SK-N-SH (cell line): ENCODE measurements around the gene HNRNPC. TPM values are rescaled to one million over a fixed set of nuclear protein-coding genes. Genes with fewer than 3 reads are reported as not detected.

Experiments
- CTCF ChIA-PET: fragments of 300-600, 350-600 bp; formaldehyde crosslinking; extraction: SDS; loops from one replicate; lab custom pipeline; 2021; lab: Yijun Ruan, JAX
- POLR2A ChIA-PET: fragments of 350-600 bp; sonication (Branson Sonifier 250); formaldehyde crosslinking; extraction: SDS; loops from one replicate; lab custom pipeline; 2020; ENCODE audit warnings: antibody characterized with exemption, inconsistent platforms; lab: Yijun Ruan, JAX
- DNase-seq: peaks from one replicate; pipeline ENCODE4 v3.0.0; 2012
- H2AFZ ChIP-seq: fragments of 200-600 bp; sonication (generic); 2 replicates; pipeline ENCODE4 v1.8.1; 2016; ENCODE audit warnings: antibody characterized with exemption, mild to moderate bottlenecking, low read depth
- H3F3A ChIP-seq: fragments of 200-600 bp; sonication (generic); replicated peaks from 2 replicates; pipeline ENCODE3; 2016; ENCODE audit warnings: antibody characterized with exemption, mild to moderate bottlenecking; ENCODE audit not compliant: insufficient read depth
- H3K27ac ChIP-seq, 2 experiments: fragments of 200-500 bp in 1 of 2; fragments of 200-600 bp in 1 of 2; sonication (Bioruptor generic) in 1 of 2; sonication (generic), shearing (Covaris generic) in 1 of 2; 2 replicates each; pipeline versions ENCODE4 v1.5.1 to v1.6.1; 2014 to 2016; ENCODE audit warnings: low read depth in 2 of 2, inconsistent platforms in 1 of 2, low read length in 1 of 2, mild to moderate bottlenecking in 1 of 2, mixed read lengths in 1 of 2
- H3K27me3 ChIP-seq: fragments of 200-600 bp; sonication (generic), shearing (Covaris generic); 2 replicates; pipeline ENCODE4 v1.6.1; 2016; ENCODE audit warnings: mixed run types; ENCODE audit not compliant: insufficient read depth
- H3K36me3 ChIP-seq, 2 experiments: fragments of 200-500 bp in 1 of 2; fragments of 200-600 bp in 1 of 2; sonication (Bioruptor generic) in 1 of 2; sonication (generic) in 1 of 2; replicated peaks in 1 of 2; 2 replicates each; pipeline versions ENCODE3 to v1.5.1; 2014 to 2016; ENCODE audit warnings: low read length in 1 of 2, mild to moderate bottlenecking in 1 of 2; ENCODE audit not compliant: insufficient read depth in 2 of 2, control insufficient read depth in 1 of 2
- H3K4me1 ChIP-seq, 2 experiments: fragments of 200-500 bp in 1 of 2; fragments of 200-600 bp in 1 of 2; sonication (Bioruptor generic) in 1 of 2; sonication (generic), shearing (Covaris generic) in 1 of 2; 2 replicates each; pipeline versions ENCODE4 v1.5.1 to v1.6.1; 2014 to 2016; ENCODE audit warnings: low read depth in 1 of 2, low read length in 1 of 2, mixed run types in 1 of 2; ENCODE audit not compliant: insufficient read depth in 2 of 2, control insufficient read depth in 1 of 2
- H3K4me2 ChIP-seq: fragments of 200-600 bp; sonication (generic), shearing (Covaris generic); 2 replicates; pipeline ENCODE4 v1.6.1; 2017; ENCODE audit warnings: mixed run types
- H3K4me3 ChIP-seq, 2 experiments: fragments of 200-500 bp in 1 of 2; fragments of 200-600 bp in 1 of 2; sonication (Bioruptor generic) in 1 of 2; sonication (generic), shearing (Covaris generic) in 1 of 2; 2 replicates each; pipeline versions ENCODE4 v1.5.1 to v1.8.1; 2014 to 2016; ENCODE audit warnings: low read depth in 2 of 2, inconsistent platforms in 1 of 2, low read length in 1 of 2, mild to moderate bottlenecking in 1 of 2, mixed read lengths in 1 of 2, moderate library complexity in 1 of 2
- H3K79me2 ChIP-seq: fragments of 200-600 bp; sonication (generic); 2 replicates; pipeline ENCODE4 v1.8.1; 2017; ENCODE audit warnings: mild to moderate bottlenecking; ENCODE audit not compliant: insufficient read depth
- H3K9ac ChIP-seq: fragments of 200-600 bp; sonication (generic); 2 replicates; pipeline ENCODE4 v1.6.1; 2017; ENCODE audit warnings: mixed run types
- H3K9me2 ChIP-seq: fragments of 200-600 bp; sonication (generic); 2 replicates; pipeline ENCODE4 v1.6.1; 2017; ENCODE audit warnings: mixed run types
- H3K9me3 ChIP-seq: fragments of 200-600 bp; sonication (generic); 2 replicates; pipeline ENCODE4 v1.6.1; 2017; ENCODE audit warnings: mixed run types, mild to moderate bottlenecking, moderate library complexity
- H4K20me1 ChIP-seq: fragments of 200-600 bp; sonication (generic); 2 replicates; pipeline ENCODE4 v1.6.1; 2017; ENCODE audit warnings: mild to moderate bottlenecking, mixed run types; ENCODE audit not compliant: insufficient read depth
- CHD2 ChIP-seq: fragments of 150-350 bp; IDR thresholded peaks from 2 replicates; pipeline ENCODE4 v1.6.1; 2018; ENCODE audit warnings: low read length; ENCODE audit not compliant: partially characterized antibody
- EZH2phosphoT487 ChIP-seq: fragments of 200-600 bp; sonication (generic); IDR thresholded peaks from 2 replicates; pipeline ENCODE4 v1.6.1; 2017; ENCODE audit warnings: low read depth, mixed run types, mild to moderate bottlenecking, antibody characterized with exemption, moderate library complexity, borderline replicate concordance
- FOXJ3 ChIP-seq: sonication (generic); formaldehyde crosslinking; IDR thresholded peaks from 2 replicates; pipeline ENCODE4 v1.5.1; 2020; ENCODE audit warnings: mild to moderate bottlenecking, missing genetic modification reagents
- GABPA ChIP-seq: IDR thresholded peaks from 2 replicates; pipeline ENCODE4 v1.4.0; 2012; ENCODE audit warnings: low read depth, mild to moderate bottlenecking
- MAX ChIP-seq: IDR thresholded peaks from 2 replicates; pipeline ENCODE4 v1.4.0; 2012; ENCODE audit warnings: low read depth
- MXI1 ChIP-seq: IDR thresholded peaks from 2 replicates; pipeline ENCODE4 v1.6.1; 2012; ENCODE audit warnings: mild to moderate bottlenecking, low read depth, low read length, improper control_type of control experiment
- NRF1 ChIP-seq: IDR thresholded peaks from 2 replicates; pipeline ENCODE4 v1.6.1; 2012; ENCODE audit warnings: low read depth, mild to moderate bottlenecking, low read length
- REST ChIP-seq: IDR thresholded peaks from 2 replicates; pipeline ENCODE4 v1.6.1; 2012; ENCODE audit warnings: mild to moderate bottlenecking, low read depth, low read length, moderate library complexity
- RXRA ChIP-seq: IDR thresholded peaks from 2 replicates; pipeline ENCODE4 v1.4.0; 2012; ENCODE audit warnings: low read depth, mild to moderate bottlenecking, borderline replicate concordance
- TAF1 ChIP-seq: IDR thresholded peaks from 2 replicates; pipeline ENCODE4 v1.6.1; 2012; ENCODE audit warnings: low read depth, mild to moderate bottlenecking, low read length, moderate library complexity, borderline replicate concordance
- TCF12 ChIP-seq: IDR thresholded peaks from 2 replicates; pipeline ENCODE4 v1.4.0; 2012
- TEAD4 ChIP-seq: IDR thresholded peaks from 2 replicates; pipeline ENCODE4 v1.4.0; 2012; ENCODE audit warnings: mild to moderate bottlenecking, borderline replicate concordance; ENCODE audit not compliant: insufficient read depth
- ZBTB33 ChIP-seq: IDR thresholded peaks from 2 replicates; pipeline ENCODE4 v1.4.0; 2012; ENCODE audit warnings: low read depth, borderline replicate concordance
- WGBS: methylation state at CpG from one replicate; pipeline ENCODE4 v1.1.6; 2017; ENCODE audit warnings: low lambda C conversion rate; 5-methylcytosine and 5-hydroxymethylcytosine counted together
- polyA plus RNA-seq, 3 experiments: library from polyadenylated mRNA; depleted of rRNA; stranded (reverse); fragments of >200 nt; gene quantifications; 2 replicates each; pipeline ENCODE4 v1.2.3, GENCODE V29; 2012
- TF ChIP-seq, protein P1 (sequence below): fragments of 150-350 bp; IDR thresholded peaks from 2 replicates; pipeline ENCODE4 v1.6.1; 2016; ENCODE audit warnings: mild to moderate bottlenecking, low read depth, low read length

Gene HNRNPC
- polyA plus RNA-seq, 1 of the 3 experiments (the other 2 are of a cell fraction): 341 TPM

- Histone ChIP-seq H3K27me3 (no peaks in the 10 kb centered on the region), H3K79me2 (peaks cover 56% of the 10 kb centered on the region), H3K9me3 (no peaks in the 10 kb centered on the region), H4K20me1 (peaks cover 50% of the 10 kb centered on the region), H3K4me1 (peaks cover 11 to 19% of the 10 kb centered on the region in 2 experiments), H3K4me2 (peak overlapping the region; percentile 90), H3K9me2 (no peaks in the 10 kb centered on the region), H3K36me3 (peaks cover 28 to 43% of the 10 kb centered on the region in 2 experiments), H3K27ac (peak overlapping the region; percentile 86 to 92), H3K9ac (peak overlapping the region; percentile 98), H2AFZ (no peak overlapping the region; the same call in none of the 2 replicates), H3F3A (peaks cover 35% of the 10 kb centered on the region), H3K4me3 (peak overlapping the region; percentile 90 to 96)
- TF ChIP-seq TCF12 (no peak), MAX (0 out of 2 replicates have a peak, but pooled peaks have one; percentile 13), GABPA (no peak), CHD2 (peak; percentile 93), MXI1 (peak; percentile 46; the same call in 1 of the 2 replicates), RXRA (no peak), FOXJ3 (CRISPR knock-in tag) (no peak), ZBTB33 (no peak; the same call in 1 of the 2 replicates), NRF1 (no peak), TAF1 (no peak), TEAD4 (no peak), REST (no peak), EZH2phosphoT487 (no peak)
- TF ChIP-seq, protein P1, sequence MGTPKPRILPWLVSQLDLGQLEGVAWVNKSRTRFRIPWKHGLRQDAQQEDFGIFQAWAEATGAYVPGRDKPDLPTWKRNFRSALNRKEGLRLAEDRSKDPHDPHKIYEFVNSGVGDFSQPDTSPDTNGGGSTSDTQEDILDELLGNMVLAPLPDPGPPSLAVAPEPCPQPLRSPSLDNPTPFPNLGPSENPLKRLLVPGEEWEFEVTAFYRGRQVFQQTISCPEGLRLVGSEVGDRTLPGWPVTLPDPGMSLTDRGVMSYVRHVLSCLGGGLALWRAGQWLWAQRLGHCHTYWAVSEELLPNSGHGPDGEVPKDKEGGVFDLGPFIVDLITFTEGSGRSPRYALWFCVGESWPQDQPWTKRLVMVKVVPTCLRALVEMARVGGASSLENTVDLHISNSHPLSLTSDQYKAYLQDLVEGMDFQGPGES: no peak
- 2% methylated on average over 24 of the region's 24 CpGs for WGBS
- DNase-seq: no peak
- POLR2A ChIA-PET: no interaction called here
- CTCF ChIA-PET: no interaction called here
Observed at GRCh38 chr14:21268617-21269251, 508 bp downstream of the HNRNPC start.
